ELF-1 (cell line): Measurements from ENCODE around the gene OTUB2.
A peak's percentile ranks its signal among the peaks of the same experiment; 100 is the strongest.

Source experiments
- DNase-seq: peaks from one replicate; pipeline ENCODE4 v3.0.0-alpha.2; 2016; ENCODE audit warnings: low read depth, low spot score

OTUB2 gene

GRCh38 chr14:94026173-94026888 is at the start of gene OTUB2:
Gene OTUB2 (plus strand): TSS chr14:94026340. CDS start chr14:94026538, 198 bp downstream.
- peak; percentile 100 for DNase-seq

- DNase-seq: no peak
Measured at GRCh38 chr14:93976477-93977057, 49.6 kb upstream of the OTUB2 start, which contains the start of gene ASB2. Gene ASB2 (minus strand): TSS chr14:93976570. CDS start chr14:93964539, 12,031 bp downstream.

- no peak for DNase-seq
Measured at GRCh38 chr14:93977171-93977570, 49.0 kb upstream of the OTUB2 start.

GRCh38 chr14:93977790-93978581 is 48.2 kb upstream of the OTUB2 start:
- no peak for DNase-seq

- DNase-seq: no peak
Measured at GRCh38 chr14:93978735-93979134, 47.4 kb upstream of the OTUB2 start.

- no peak for DNase-seq
Measured at GRCh38 chr14:93980456-93981201, 45.5 kb upstream of the OTUB2 start.

- DNase-seq: no peak
Measured at GRCh38 chr14:93981316-93982229, 44.6 kb upstream of the OTUB2 start.

GRCh38 chr14:93982230-93983007 is 43.7 kb upstream of the OTUB2 start:
- no peak for DNase-seq

- DNase-seq: peak; percentile 59
Measured at GRCh38 chr14:93984070-93984469, 42.1 kb upstream of the OTUB2 start.

GRCh38 chr14:93984987-93985410 is 41.1 kb upstream of the OTUB2 start:
- DNase-seq: peak; percentile 58

- peak; percentile 54 for DNase-seq
Measured at GRCh38 chr14:93986955-93987354, 39.2 kb upstream of the OTUB2 start.

- peak; percentile 18 for DNase-seq
Measured at GRCh38 chr14:93987376-93987775, 38.8 kb upstream of the OTUB2 start.

- no peak for DNase-seq
Measured at GRCh38 chr14:93987815-93988476, 38.2 kb upstream of the OTUB2 start.

GRCh38 chr14:93989939-93990338 is 36.2 kb upstream of the OTUB2 start:
- no peak for DNase-seq

- no peak for DNase-seq
Measured at GRCh38 chr14:93991212-93991611, 34.9 kb upstream of the OTUB2 start.

- DNase-seq: no peak
Measured at GRCh38 chr14:93991649-93992048, 34.5 kb upstream of the OTUB2 start.

GRCh38 chr14:93993382-93993781 is 32.8 kb upstream of the OTUB2 start:
- DNase-seq: peak; percentile 84

- DNase-seq: no peak
Measured at GRCh38 chr14:93994919-93995682, 31.0 kb upstream of the OTUB2 start.
